Measurements from ENCODE around the gene RHAG.
"Not testable (repeated sequence)": the region's sequence is repeated elsewhere in the genome, so short reads cannot be mapped to it uniquely, and the experiment has no call there.

RHAG gene

DNA sequence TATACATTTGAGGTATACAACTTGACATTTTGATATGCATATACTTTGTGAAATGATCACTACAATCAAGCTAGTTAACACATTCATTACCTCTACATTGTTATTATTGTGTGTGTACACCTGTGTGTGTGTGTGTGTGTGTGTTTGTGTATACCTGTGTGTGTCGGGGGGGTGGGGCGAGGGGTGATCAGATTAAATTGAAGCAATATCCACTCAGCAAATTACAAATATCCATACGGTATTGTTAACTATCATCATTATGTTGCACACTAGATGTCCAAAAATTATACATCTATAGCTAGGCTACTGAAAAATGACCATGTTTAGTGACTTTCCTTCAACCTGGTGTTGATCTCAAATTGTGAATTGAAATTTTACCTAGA lies 1.8 kb downstream of the RHAG start:
- Histone ChIP-seq H3K27ac (ENCODE audit: low read length) (no peak overlapping the region), H3K9ac (ENCODE audit: low read depth, low read length) (no peak overlapping the region), H3K27me3 (ENCODE audit: insufficient read depth, low read length) (no peaks in the 10 kb centered on the region)

DNA sequence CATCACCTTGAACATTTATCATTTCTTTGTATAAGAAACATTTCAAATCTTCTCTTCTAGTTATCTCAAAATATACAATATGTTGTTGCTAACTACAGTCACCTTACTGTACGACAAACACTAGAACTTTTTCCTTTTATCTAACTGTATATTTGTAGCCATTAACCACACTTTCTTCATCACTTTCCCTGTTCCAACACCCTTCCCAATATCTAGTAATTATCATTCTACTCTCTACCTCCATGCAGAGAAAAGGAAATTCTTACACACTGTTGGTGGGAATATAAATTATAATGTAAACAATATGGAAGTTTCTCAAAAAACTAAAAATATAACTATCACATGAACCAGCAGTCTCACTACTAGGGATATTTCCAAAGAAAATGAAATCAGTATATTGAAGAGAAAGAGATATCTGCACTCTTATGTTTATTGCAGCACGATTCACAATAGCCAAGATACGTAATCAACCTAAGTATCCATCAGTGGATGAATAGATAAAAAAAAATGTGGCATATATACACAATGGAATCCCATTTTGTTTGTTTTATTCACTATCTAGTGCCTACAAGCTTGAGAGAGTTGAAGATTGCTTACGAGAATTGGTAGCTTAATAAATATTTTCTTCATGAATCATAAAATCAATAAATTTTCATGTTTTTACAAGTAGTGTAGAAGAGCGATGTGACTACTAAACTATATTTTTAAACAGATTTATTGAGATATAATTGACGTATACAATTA lies 2.4 kb downstream of the RHAG start:
- Histone ChIP-seq H3K4me3 (ENCODE audit: low read length) (no peak overlapping the region), H3K9ac (ENCODE audit: low read depth, low read length) (no peak overlapping the region), H3K9me3 (ENCODE audit: insufficient read depth, low read depth, low read length) (no peaks in the 10 kb centered on the region)

More for the DNA sequence above, 1.8 kb downstream of the RHAG start:
- Histone ChIP-seq H3K4me1 (ENCODE audit: insufficient read depth, low read length) (no peaks in the 10 kb centered on the region), H3K9me3 (ENCODE audit: insufficient read depth, low read depth, low read length) (no peaks in the 10 kb centered on the region), H3K4me3 (ENCODE audit: low read length) (no peak overlapping the region), H3K36me3 (ENCODE audit: insufficient read depth, low read depth, low read length) (no peaks in the 10 kb centered on the region)

GRCh38 chr6:49633541-49633940 lies 3.1 kb downstream of the RHAG start:
- Histone ChIP-seq H3K4me1 (ENCODE audit: insufficient read depth, low read length) (no peaks in the 10 kb centered on the region), H3K36me3 (ENCODE audit: insufficient read depth, low read depth, low read length) (no peaks in the 10 kb centered on the region), H3K27ac (ENCODE audit: low read length) (no peak overlapping the region), H3K27me3 (ENCODE audit: insufficient read depth, low read length) (no peaks in the 10 kb centered on the region), H3K4me3 (ENCODE audit: low read length) (no peak overlapping the region), H3K9me3 (ENCODE audit: insufficient read depth, low read depth, low read length) (no peaks in the 10 kb centered on the region), H3K9ac (ENCODE audit: low read depth, low read length) (no peak overlapping the region)

More for the DNA sequence above, 2.4 kb downstream of the RHAG start:
- Histone ChIP-seq H3K27ac (ENCODE audit: low read length) (no peak overlapping the region), H3K36me3 (ENCODE audit: insufficient read depth, low read depth, low read length) (no peaks in the 10 kb centered on the region), H3K27me3 (ENCODE audit: insufficient read depth, low read length) (no peaks in the 10 kb centered on the region), H3K4me1 (ENCODE audit: insufficient read depth, low read length) (no peaks in the 10 kb centered on the region)

- Histone ChIP-seq H3K9me3 (ENCODE audit: insufficient read depth, low read depth, low read length) (no peaks in the 10 kb centered on the region), H3K27ac (ENCODE audit: low read length) (no peak overlapping the region), H3K9ac (ENCODE audit: low read depth, low read length) (no peak overlapping the region), H3K4me3 (ENCODE audit: low read length) (no peak overlapping the region), H3K27me3 (ENCODE audit: insufficient read depth, low read length) (no peaks in the 10 kb centered on the region), H3K36me3 (ENCODE audit: insufficient read depth, low read depth, low read length) (no peaks in the 10 kb centered on the region), H3K4me1 (ENCODE audit: insufficient read depth, low read length) (no peaks in the 10 kb centered on the region)
Measured at GRCh38 chr6:49632727-49633126, 3.9 kb downstream of the RHAG start.

GRCh38 chr6:49629485-49630088 lies 7.1 kb downstream of the RHAG start:
- not testable (repeated sequence) for H3K36me3 ChIP-seq (ENCODE audit: insufficient read depth, low read depth, low read length); H3K4me3 ChIP-seq (ENCODE audit: low read length); H3K4me1 ChIP-seq (ENCODE audit: insufficient read depth, low read length); H3K27ac ChIP-seq (ENCODE audit: low read length); H3K27me3 ChIP-seq (ENCODE audit: insufficient read depth, low read length); H3K9me3 ChIP-seq (ENCODE audit: insufficient read depth, low read depth, low read length); H3K9ac ChIP-seq (ENCODE audit: low read depth, low read length)

GRCh38 chr6:49626811-49627210 lies 9.8 kb downstream of the RHAG start:
- Histone ChIP-seq H3K36me3 (ENCODE audit: insufficient read depth, low read depth, low read length) (no peaks in the 10 kb centered on the region), H3K9me3 (ENCODE audit: insufficient read depth, low read depth, low read length) (no peaks in the 10 kb centered on the region; the same call in 1 of the 2 replicates), H3K4me3 (ENCODE audit: low read length) (no peak overlapping the region), H3K27ac (ENCODE audit: low read length) (no peak overlapping the region), H3K4me1 (ENCODE audit: insufficient read depth, low read length) (no peaks in the 10 kb centered on the region), H3K27me3 (ENCODE audit: insufficient read depth, low read length) (no peaks in the 10 kb centered on the region), H3K9ac (ENCODE audit: low read depth, low read length) (no peak overlapping the region)

DNA sequence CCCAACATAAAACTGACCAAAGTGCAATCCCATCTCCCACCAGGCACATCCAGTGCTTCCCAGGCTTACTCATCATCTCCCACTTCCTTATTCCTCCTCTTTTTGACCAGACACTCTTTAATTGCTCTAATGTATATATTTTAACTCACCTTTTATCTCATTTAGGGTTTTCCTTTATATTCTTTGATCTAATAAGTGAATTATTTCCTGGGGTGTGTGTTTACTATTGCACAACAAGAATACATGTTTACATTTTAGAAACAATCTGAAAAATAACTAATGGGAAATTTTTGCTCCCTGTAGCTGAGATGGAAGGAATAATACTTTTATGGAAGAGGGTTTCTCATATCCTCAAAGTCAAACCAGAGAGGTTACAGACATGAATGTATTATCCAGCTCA lies 18.4 kb downstream of the RHAG start:
- H3K36me3 ChIP-seq (ENCODE audit: insufficient read depth, low read depth, low read length), result no peaks in the 10 kb centered on the region

GRCh38 chr6:49614144-49614543 lies 22.5 kb downstream of the RHAG start:
- H3K36me3 ChIP-seq (ENCODE audit: insufficient read depth, low read depth, low read length); H3K9ac ChIP-seq (ENCODE audit: low read depth, low read length); H3K27ac ChIP-seq (ENCODE audit: low read length); H3K27me3 ChIP-seq (ENCODE audit: insufficient read depth, low read length); H3K9me3 ChIP-seq (ENCODE audit: insufficient read depth, low read depth, low read length); H3K4me3 ChIP-seq (ENCODE audit: low read length); H3K4me1 ChIP-seq (ENCODE audit: insufficient read depth, low read length): not testable (repeated sequence)

More for the DNA sequence above, 18.4 kb downstream of the RHAG start:
- Histone ChIP-seq H3K4me3 (ENCODE audit: low read length) (no peak overlapping the region), H3K9ac (ENCODE audit: low read depth, low read length) (no peak overlapping the region), H3K27ac (ENCODE audit: low read length) (no peak overlapping the region), H3K27me3 (ENCODE audit: insufficient read depth, low read length) (no peaks in the 10 kb centered on the region), H3K9me3 (ENCODE audit: insufficient read depth, low read depth, low read length) (no peaks in the 10 kb centered on the region), H3K4me1 (ENCODE audit: insufficient read depth, low read length) (no peaks in the 10 kb centered on the region)

DNA sequence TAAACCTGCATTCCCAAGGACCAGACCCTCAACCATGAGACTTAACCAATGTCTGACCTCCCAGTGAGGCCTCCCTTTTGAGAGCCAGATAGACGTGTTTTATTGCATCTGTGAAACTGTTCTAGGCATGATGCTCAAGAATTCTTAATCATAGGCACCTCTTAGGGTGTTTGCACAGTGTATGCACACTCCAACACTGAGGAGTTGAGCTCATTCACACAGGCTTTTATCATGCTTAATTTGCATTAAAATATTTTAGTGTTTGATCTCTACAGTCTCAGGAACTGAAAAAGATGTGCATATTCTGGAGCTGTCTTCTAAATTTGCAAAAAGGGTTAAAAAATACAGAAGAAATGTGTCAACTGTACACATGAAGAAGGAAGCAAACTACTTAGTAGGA lies 27.4 kb downstream of the RHAG start:
- Histone ChIP-seq H3K9ac (ENCODE audit: low read depth, low read length) (no peak overlapping the region), H3K27ac (ENCODE audit: low read length) (no peak overlapping the region), H3K27me3 (ENCODE audit: insufficient read depth, low read length) (no peaks in the 10 kb centered on the region), H3K9me3 (ENCODE audit: insufficient read depth, low read depth, low read length) (no peaks in the 10 kb centered on the region), H3K4me3 (ENCODE audit: low read length) (no peak overlapping the region), H3K4me1 (ENCODE audit: insufficient read depth, low read length) (peaks cover 16% of the 10 kb centered on the region; the same call in 1 of the 2 replicates), H3K36me3 (ENCODE audit: insufficient read depth, low read depth, low read length) (no peaks in the 10 kb centered on the region)

DNA sequence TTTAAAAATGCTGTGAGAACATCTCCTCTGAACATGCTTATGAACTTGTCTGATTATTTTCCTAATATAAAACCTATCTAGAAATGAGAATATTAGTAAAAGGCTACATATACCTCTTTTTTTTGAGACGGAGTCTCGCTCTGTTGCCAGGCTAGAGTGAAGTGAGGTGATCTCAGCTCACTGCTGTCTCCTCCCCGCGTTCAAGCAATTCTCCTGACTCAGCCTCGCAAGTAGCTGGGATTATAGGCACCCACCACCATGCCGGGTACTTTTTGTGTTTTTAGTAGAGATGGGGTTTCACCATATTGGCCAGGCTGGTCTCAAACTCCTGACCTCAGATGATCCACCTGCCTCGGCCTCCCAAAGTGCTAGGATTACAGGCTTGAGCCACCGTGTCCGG lies 28.4 kb downstream of the RHAG start:
- H3K36me3 ChIP-seq (ENCODE audit: insufficient read depth, low read depth, low read length); H3K27ac ChIP-seq (ENCODE audit: low read length); H3K27me3 ChIP-seq (ENCODE audit: insufficient read depth, low read length); H3K4me3 ChIP-seq (ENCODE audit: low read length); H3K9me3 ChIP-seq (ENCODE audit: insufficient read depth, low read depth, low read length); H3K9ac ChIP-seq (ENCODE audit: low read depth, low read length): not testable (repeated sequence)
- H3K4me1 ChIP-seq (ENCODE audit: insufficient read depth, low read length), result peaks cover 16% of the 10 kb centered on the region; the same call in 1 of the 2 replicates

- no peak overlapping the region for H3K4me3 ChIP-seq (ENCODE audit: low read length)
- no peaks in the 10 kb centered on the region for H3K36me3 ChIP-seq (ENCODE audit: insufficient read depth, low read depth, low read length)
- no peak overlapping the region for H3K9ac ChIP-seq (ENCODE audit: low read depth, low read length)
- no peaks in the 10 kb centered on the region for H3K9me3 ChIP-seq (ENCODE audit: insufficient read depth, low read depth, low read length)
- H3K27me3 ChIP-seq (ENCODE audit: insufficient read depth, low read length), result no peaks in the 10 kb centered on the region
- H3K4me1 ChIP-seq (ENCODE audit: insufficient read depth, low read length), result peaks cover 16% of the 10 kb centered on the region; the same call in 1 of the 2 replicates
- no peak overlapping the region for H3K27ac ChIP-seq (ENCODE audit: low read length)
Measured at GRCh38 chr6:49607391-49607982, 29.2 kb downstream of the RHAG start.
